RWPE2 (cell line): ENCODE results near the gene CIRBP.

Experiments used
- ATAC-seq: fragments of 200-7000 bp; cut with Tn5 transposase; 3 replicates; pipeline ENCODE4 v1.9.1; 2021; ENCODE audit warnings: low read depth
- DNase-seq: peaks from one replicate; pipeline ENCODE4 v3.0.0-alpha.2; 2020; ENCODE audit warnings: low spot score
- H3K27ac ChIP-seq: fragments of 450-650 bp; 2 replicates; pipeline ENCODE4 v1.5.1; 2017; ENCODE audit warnings: mild to moderate bottlenecking; ENCODE audit not compliant: poor library complexity, severe bottlenecking
- H3K27me3 ChIP-seq: fragments of 250-450 bp; sonication (Bioruptor Pico); 2 replicates; pipeline ENCODE4 v1.5.1; 2021; ENCODE audit warnings: mild to moderate bottlenecking, moderate library complexity; ENCODE audit not compliant: insufficient read depth, poor library complexity, severe bottlenecking
- H3K36me3 ChIP-seq: fragments of 250-450 bp; sonication (Bioruptor Pico); 2 replicates; pipeline ENCODE4 v1.5.1; 2020; ENCODE audit warnings: low read depth, mild to moderate bottlenecking, moderate library complexity
- H3K4me1 ChIP-seq: fragments of 250-450 bp; sonication (Bioruptor Pico); 2 replicates; pipeline ENCODE4 v1.5.1; 2021; ENCODE audit warnings: mild to moderate bottlenecking, moderate library complexity; ENCODE audit not compliant: insufficient read depth, poor library complexity, severe bottlenecking
- H3K4me3 ChIP-seq: fragments of 250-450 bp; sonication (Bioruptor Pico); 2 replicates; pipeline ENCODE4 v1.5.1; 2021; ENCODE audit warnings: mild to moderate bottlenecking, moderate library complexity; ENCODE audit not compliant: severe bottlenecking
- H3K9me3 ChIP-seq: fragments of 250-450 bp; sonication (Bioruptor Pico); 2 replicates; pipeline ENCODE4 v1.5.1; 2021; ENCODE audit warnings: mild to moderate bottlenecking, moderate library complexity; ENCODE audit not compliant: severe bottlenecking
- CTCF ChIP-seq: fragments of 450-650 bp; IDR thresholded peaks from one replicate; pipeline ENCODE4 v1.5.1; 2017; ENCODE audit warnings: mild to moderate bottlenecking, moderate library complexity; ENCODE audit not compliant: poor library complexity, severe bottlenecking

Gene CIRBP

GRCh38 chr19:1282588-1283206, 13.6 kb downstream of the CIRBP start:
- no peak for DNase-seq
- H3K27ac ChIP-seq, result no peak overlapping the region
- H3K36me3 ChIP-seq, result peaks cover 6% of the 10 kb centered on the region; the same call in 1 of the 2 replicates
- no peak overlapping the region for H3K4me3 ChIP-seq
- ATAC-seq, result no peak
- no peaks in the 10 kb centered on the region for H3K9me3 ChIP-seq
- peaks cover 30% of the 10 kb centered on the region for H3K27me3 ChIP-seq
- no peak for TF ChIP-seq CTCF
- H3K4me1 ChIP-seq, result no peaks in the 10 kb centered on the region

- Histone ChIP-seq H3K36me3 (peaks cover 6% of the 10 kb centered on the region; the same call in 1 of the 2 replicates), H3K9me3 (no peaks in the 10 kb centered on the region), H3K27me3 (peaks cover 35% of the 10 kb centered on the region), H3K27ac (no peak overlapping the region), H3K4me3 (no peak overlapping the region), H3K4me1 (no peaks in the 10 kb centered on the region)
- ATAC-seq (no peak), DNase-seq (no peak)
- no peak for TF ChIP-seq CTCF
These were observed 14.2 kb downstream of the CIRBP start for GRCh38 chr19:1283207-1283916.

- no peak overlapping the region for H3K4me3 ChIP-seq
- ATAC-seq, result no peak
- no peak overlapping the region for H3K27ac ChIP-seq
- no peak for DNase-seq
- H3K27me3 ChIP-seq, result peaks cover 35% of the 10 kb centered on the region
- TF ChIP-seq CTCF, result no peak
- H3K36me3 ChIP-seq, result peaks cover 6% of the 10 kb centered on the region; the same call in 1 of the 2 replicates
- H3K9me3 ChIP-seq, result no peaks in the 10 kb centered on the region
- no peaks in the 10 kb centered on the region for H3K4me1 ChIP-seq
These were observed 14.8 kb downstream of the CIRBP start for GRCh38 chr19:1283917-1284292.

- Histone ChIP-seq H3K27ac (no peak overlapping the region), H3K27me3 (peaks cover 35% of the 10 kb centered on the region), H3K4me1 (no peaks in the 10 kb centered on the region), H3K36me3 (peaks cover under 1% of the 10 kb centered on the region; the same call in 1 of the 2 replicates), H3K4me3 (no peak overlapping the region), H3K9me3 (no peaks in the 10 kb centered on the region)
- no peak for TF ChIP-seq CTCF
- ATAC-seq, result no peak
- DNase-seq, result no peak
These were observed 15.3 kb downstream of the CIRBP start for GRCh38 chr19:1284293-1284978.
